KMS-11 (cell line): Measurements from ENCODE around the gene CLDN14.

ENCODE experiments used
- H2AFZ ChIP-seq: fragments of 200-600 bp; sonication (generic); 2 replicates; pipeline ENCODE4 v1.6.1; 2016; ENCODE audit warnings: antibody characterized with exemption, mixed run types, low read depth
- H3K27ac ChIP-seq: fragments of 200-600 bp; sonication (generic); 2 replicates; pipeline ENCODE4 v1.6.1; 2016; ENCODE audit warnings: mild to moderate bottlenecking, mixed run types
- H3K27me3 ChIP-seq: fragments of 200-600 bp; sonication (generic); 2 replicates; pipeline ENCODE4 v1.6.1; 2017; ENCODE audit warnings: mild to moderate bottlenecking, low read depth, mixed run types, moderate library complexity; ENCODE audit not compliant: insufficient read depth
- H3K36me3 ChIP-seq: fragments of 200-600 bp; sonication (generic); 2 replicates; pipeline ENCODE4 v1.6.1; 2017; ENCODE audit warnings: mild to moderate bottlenecking, mixed run types; ENCODE audit not compliant: insufficient read depth
- H3K4me1 ChIP-seq: fragments of 200-600 bp; sonication (generic); 2 replicates; pipeline ENCODE4 v1.6.1; 2016; ENCODE audit warnings: mild to moderate bottlenecking, low read depth, mixed run types; ENCODE audit not compliant: poor library complexity, severe bottlenecking
- H3K4me2 ChIP-seq: fragments of 200-600 bp; sonication (generic); 2 replicates; pipeline ENCODE4 v1.7.0; 2016; ENCODE audit warnings: mild to moderate bottlenecking, mixed run types
- H3K4me3 ChIP-seq: fragments of 200-600 bp; sonication (generic); IDR thresholded peaks from 2 replicates; pipeline ENCODE4 v1.6.1; 2017; ENCODE audit warnings: low read depth, low read length, mixed read lengths; ENCODE audit not compliant: insufficient read depth
- H3K79me2 ChIP-seq: fragments of 200-600 bp; sonication (generic); 2 replicates; pipeline ENCODE4 v1.6.1; 2016; ENCODE audit warnings: low read depth, mixed run types; ENCODE audit not compliant: insufficient read depth
- H3K9ac ChIP-seq: fragments of 200-600 bp; sonication (generic); 2 replicates; pipeline ENCODE4 v1.6.1; 2016; ENCODE audit warnings: mild to moderate bottlenecking, mixed run types
- H4K20me1 ChIP-seq: fragments of 200-600 bp; sonication (generic); 2 replicates; pipeline ENCODE4 v1.6.1; 2016; ENCODE audit warnings: mild to moderate bottlenecking, mixed run types; ENCODE audit not compliant: insufficient read depth
- CTCF ChIP-seq: fragments of 200-600 bp; sonication (generic); conservative IDR thresholded peaks from 2 replicates; pipeline ENCODE4 v1.6.1; 2017; ENCODE audit warnings: low read depth, mild to moderate bottlenecking, antibody characterized with exemption, low read length, moderate library complexity, mixed read lengths

Gene CLDN14

DNA sequence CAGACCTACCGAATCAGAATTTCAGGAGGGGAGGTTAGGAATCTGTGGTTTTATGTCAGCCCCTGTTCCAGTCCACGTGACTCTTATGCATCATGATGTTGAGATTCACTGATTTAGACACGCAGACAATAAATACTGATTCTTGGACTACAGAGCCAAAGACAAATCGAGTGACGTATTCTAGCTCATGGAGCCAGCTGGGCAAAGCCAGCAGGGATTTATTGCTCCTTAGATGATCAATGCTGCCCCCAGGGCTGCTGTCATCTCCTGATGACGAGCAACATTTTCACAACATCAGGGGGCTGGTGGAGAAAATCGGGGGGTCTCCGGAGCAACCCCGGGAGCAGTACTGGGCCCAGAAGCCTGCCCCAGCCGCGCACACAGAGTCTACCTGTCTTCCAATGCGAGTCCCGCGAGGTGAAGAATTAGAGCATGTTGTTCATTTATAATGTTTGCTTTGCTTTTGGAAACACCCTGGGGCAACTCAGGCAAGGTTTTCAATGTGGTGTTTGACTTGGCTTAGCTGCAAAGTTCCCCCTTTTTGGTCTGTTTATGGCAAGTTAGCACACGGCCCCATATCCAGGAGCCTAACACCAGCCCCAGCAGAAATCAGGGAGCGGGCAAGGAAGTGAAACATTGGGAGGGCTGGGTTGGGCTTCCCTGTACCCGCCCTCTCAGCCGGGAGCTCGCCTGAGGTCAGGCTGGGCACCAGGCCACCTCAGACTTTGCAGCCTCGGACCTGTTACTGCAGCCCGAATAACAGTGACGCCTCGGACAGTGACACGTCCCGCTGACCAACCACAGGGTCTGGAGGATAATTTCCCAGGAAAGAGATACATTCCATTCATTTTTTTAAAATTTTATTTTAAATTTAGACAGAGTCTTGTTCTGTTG is 19.9 kb upstream of the CLDN14 start:
- H3K9ac ChIP-seq, result no peak overlapping the region
- no peaks in the 10 kb centered on the region for H4K20me1 ChIP-seq
- no peaks in the 10 kb centered on the region for H3K36me3 ChIP-seq
- H3K27me3 ChIP-seq, result no peaks in the 10 kb centered on the region
- H3K4me2 ChIP-seq, result no peak overlapping the region
- no peak overlapping the region for H2AFZ ChIP-seq
- H3K4me3 ChIP-seq, result no peak overlapping the region
- H3K4me1 ChIP-seq, result peaks cover 9% of the 10 kb centered on the region
- no peaks in the 10 kb centered on the region for H3K79me2 ChIP-seq
- H3K27ac ChIP-seq, result no peak overlapping the region
- no peak for TF ChIP-seq CTCF

DNA sequence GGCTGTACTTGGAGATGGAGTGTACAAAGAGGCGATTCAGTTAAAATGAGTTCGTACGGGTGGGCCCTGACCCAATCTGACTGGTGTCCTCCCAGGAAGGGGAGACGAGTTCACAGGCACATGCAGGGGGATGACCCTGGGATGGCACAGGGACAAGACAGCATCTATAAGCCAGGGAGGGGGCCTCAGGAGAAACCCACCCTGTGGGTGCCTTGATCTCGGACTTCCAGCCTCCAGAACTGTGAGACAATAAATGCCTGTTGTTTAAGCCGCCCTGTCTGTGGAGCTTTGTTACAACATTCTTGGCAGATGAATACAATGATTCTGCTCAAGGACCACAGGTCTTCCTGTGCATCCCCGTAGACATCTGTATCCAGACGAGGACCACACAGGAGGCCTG is 14.6 kb upstream of the CLDN14 start:
- H3K4me2 ChIP-seq, result no peak overlapping the region
- no peaks in the 10 kb centered on the region for H3K36me3 ChIP-seq
- no peak overlapping the region for H3K27ac ChIP-seq
- no peaks in the 10 kb centered on the region for H3K4me1 ChIP-seq
- H3K27me3 ChIP-seq, result no peaks in the 10 kb centered on the region
- no peaks in the 10 kb centered on the region for H4K20me1 ChIP-seq
- no peak for TF ChIP-seq CTCF
- H3K79me2 ChIP-seq, result no peaks in the 10 kb centered on the region
- no peak overlapping the region for H3K4me3 ChIP-seq
- H3K9ac ChIP-seq, result no peak overlapping the region
- H2AFZ ChIP-seq, result no peak overlapping the region

GRCh38 chr21:36491209-36491910 is 11.4 kb upstream of the CLDN14 start:
- Histone ChIP-seq H3K9ac (no peak overlapping the region), H3K4me3 (no peak overlapping the region), H3K36me3 (no peaks in the 10 kb centered on the region), H3K27me3 (no peaks in the 10 kb centered on the region), H2AFZ (no peak overlapping the region), H3K79me2 (no peaks in the 10 kb centered on the region), H4K20me1 (no peaks in the 10 kb centered on the region), H3K4me2 (no peak overlapping the region), H3K4me1 (no peaks in the 10 kb centered on the region), H3K27ac (no peak overlapping the region)
- no peak for TF ChIP-seq CTCF

DNA sequence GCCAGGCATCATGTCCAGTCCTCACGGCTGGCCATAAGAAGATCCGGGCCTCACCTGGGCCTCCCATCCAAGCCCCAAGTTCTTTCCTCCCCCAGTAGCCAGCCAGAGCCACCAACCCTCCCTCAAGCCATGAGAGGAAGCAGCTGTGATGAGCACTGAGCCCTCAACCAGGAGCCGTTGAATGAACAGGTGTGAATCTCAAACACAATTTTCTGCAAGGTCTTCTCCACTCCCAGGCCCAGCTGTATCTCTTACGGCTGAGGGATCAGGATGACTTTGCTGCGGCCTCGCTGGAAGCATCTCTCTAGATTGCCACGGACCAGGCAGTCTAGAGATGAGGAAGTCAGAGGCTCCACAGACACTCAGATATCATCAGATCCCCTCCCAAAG is 9.8 kb upstream of the CLDN14 start:
- no peak overlapping the region for H3K27ac ChIP-seq
- TF ChIP-seq CTCF, result no peak
- H3K27me3 ChIP-seq, result no peaks in the 10 kb centered on the region
- H3K9ac ChIP-seq, result no peak overlapping the region
- no peaks in the 10 kb centered on the region for H4K20me1 ChIP-seq
- no peaks in the 10 kb centered on the region for H3K79me2 ChIP-seq
- no peak overlapping the region for H3K4me3 ChIP-seq
- H3K4me2 ChIP-seq, result no peak overlapping the region
- no peaks in the 10 kb centered on the region for H3K36me3 ChIP-seq
- no peaks in the 10 kb centered on the region for H3K4me1 ChIP-seq
- no peak overlapping the region for H2AFZ ChIP-seq
